Ishikawa (cell line): ENCODE data around the gene TRIL.

ENCODE experiments used
- CEBPB ChIP-seq: IDR thresholded peaks from 2 replicates; pipeline ENCODE4 v1.6.1; 2012
- CREB1 ChIP-seq: IDR thresholded peaks from 2 replicates; pipeline ENCODE4 v1.6.1; 2012; ENCODE audit warnings: low read depth
- EGR1 ChIP-seq: IDR thresholded peaks from 2 replicates; pipeline ENCODE4 v1.6.1; 2012
- EP300 ChIP-seq: IDR thresholded peaks from 2 replicates; pipeline ENCODE4 v1.6.1; 2012; ENCODE audit warnings: borderline replicate concordance
- FOXM1 ChIP-seq: IDR thresholded peaks from 2 replicates; pipeline ENCODE4 v1.6.1; 2012; ENCODE audit warnings: low read depth, borderline replicate concordance
- MAX ChIP-seq: IDR thresholded peaks from 2 replicates; pipeline ENCODE4 v1.6.1; 2012
- NFIC ChIP-seq: IDR thresholded peaks from 2 replicates; pipeline ENCODE4 v1.6.1; 2012
- RAD21 ChIP-seq: IDR thresholded peaks from 2 replicates; pipeline ENCODE4 v1.6.1; 2012; ENCODE audit warnings: low read depth
- REST ChIP-seq: IDR thresholded peaks from 2 replicates; pipeline ENCODE4 v1.6.1; 2012; ENCODE audit warnings: low read depth, mild to moderate bottlenecking
- TAF1 ChIP-seq: IDR thresholded peaks from 2 replicates; pipeline ENCODE4 v1.6.1; 2012; ENCODE audit warnings: low read depth, mild to moderate bottlenecking
- TCF12 ChIP-seq: IDR thresholded peaks from 2 replicates; pipeline ENCODE4 v1.6.1; 2012; ENCODE audit warnings: low read depth
- TEAD4 ChIP-seq: IDR thresholded peaks from 2 replicates; pipeline ENCODE4 v1.6.1; 2012
- USF1 ChIP-seq: IDR thresholded peaks from 2 replicates; pipeline ENCODE4 v1.6.1; 2012
- YY1 ChIP-seq: IDR thresholded peaks from 2 replicates; pipeline ENCODE4 v1.6.1; 2012; ENCODE audit warnings: low read depth
- ZBTB7A ChIP-seq: IDR thresholded peaks from 2 replicates; pipeline ENCODE4 v1.6.1; 2012; ENCODE audit warnings: low read depth

Gene TRIL

GRCh38 chr7:29005406-29005805 lies 47.3 kb upstream of the TRIL start:
- TF ChIP-seq FOXM1 (no peak), EP300 (no peak), ZBTB7A (no peak), USF1 (no peak)

GRCh38 chr7:29003703-29004102 lies 45.6 kb upstream of the TRIL start:
- TF ChIP-seq TCF12 (no peak), CREB1 (no peak), TEAD4 (no peak), YY1 (no peak), USF1 (no peak), REST (no peak), EP300 (no peak), NFIC (no peak), MAX (no peak), CEBPB (no peak), FOXM1 (no peak), ZBTB7A (no peak), EGR1 (no peak), RAD21 (no peak), TAF1 (no peak)

GRCh38 chr7:29000717-29001076 lies 42.6 kb upstream of the TRIL start:
- no peak for TF ChIP-seq YY1

- TF ChIP-seq TEAD4 (no peak), MAX (no peak)
These were observed 42.0 kb upstream of the TRIL start for GRCh38 chr7:28999895-29000716.

GRCh38 chr7:28999427-28999826 lies 41.3 kb upstream of the TRIL start:
- TF ChIP-seq EGR1 (no peak), USF1 (no peak), TEAD4 (no peak), CREB1 (no peak), RAD21 (no peak), TAF1 (no peak), FOXM1 (no peak)

GRCh38 chr7:28998105-28998504 lies 40.0 kb upstream of the TRIL start:
- TF ChIP-seq TEAD4 (no peak), ZBTB7A (no peak), MAX (no peak), USF1 (no peak), CEBPB (no peak), TCF12 (no peak), EGR1 (no peak), FOXM1 (no peak), TAF1 (no peak), NFIC (no peak)

GRCh38 chr7:28996836-28997235 lies 38.7 kb upstream of the TRIL start:
- TF ChIP-seq NFIC (no peak), TEAD4 (no peak), CEBPB (no peak), ZBTB7A (no peak), TCF12 (no peak), TAF1 (no peak), RAD21 (no peak), YY1 (no peak), EGR1 (no peak), EP300 (no peak), CREB1 (no peak), USF1 (no peak), FOXM1 (no peak), REST (no peak)
